Fibroblast of lung (primary cell): Measurements from ENCODE around the gene FSIP1. TPM values are rescaled to one million over a fixed set of nuclear protein-coding genes. Genes with fewer than 3 reads are reported as not detected.

ENCODE experiments used
- DNase-seq, 2 donors: peaks; one replicate each; pipeline versions ENCODE4 v3.0.0 to v3.0.0-alpha.2; 2010; ENCODE audit warnings: low read depth in 2 of 2
- H2AFZ ChIP-seq: 2 replicates; pipeline ENCODE4 v1.5.1; 2012; ENCODE audit warnings: low read length, control low read depth, inconsistent platforms
- H3K27ac ChIP-seq: 2 replicates; pipeline ENCODE4 v1.5.1; 2011; ENCODE audit warnings: low read length, control low read depth; ENCODE audit not compliant: insufficient read depth
- H3K27me3 ChIP-seq: 2 replicates; pipeline ENCODE4 v1.5.1; 2011; ENCODE audit warnings: mild to moderate bottlenecking, low read length; ENCODE audit not compliant: control insufficient read depth, insufficient read depth
- H3K36me3 ChIP-seq: 2 replicates; pipeline ENCODE4 v1.5.1; 2011; ENCODE audit warnings: low read length; ENCODE audit not compliant: control insufficient read depth, insufficient read depth
- H3K4me1 ChIP-seq: 2 replicates; pipeline ENCODE4 v1.5.1; 2011; ENCODE audit warnings: low read length; ENCODE audit not compliant: control insufficient read depth, insufficient read depth; ENCODE audit errors: extremely low read depth
- H3K4me2 ChIP-seq: 2 replicates; pipeline ENCODE4 v1.5.1; 2011; ENCODE audit warnings: low read length, control low read depth; ENCODE audit not compliant: insufficient read depth; ENCODE audit errors: extremely low read depth
- H3K4me3 ChIP-seq, 4 experiments: fragments of 200-600 bp in 1 of 4; sonication (generic) in 1 of 4; replicated peaks in 1 of 4; 2 replicates each; pipeline ENCODE4 v1.5.1; 2011 to 2016; ENCODE audit warnings: low read length in 4 of 4, low read depth in 3 of 4, mild to moderate bottlenecking in 3 of 4, control low read depth in 2 of 4, inconsistent platforms in 1 of 4, mixed read lengths in 1 of 4; ENCODE audit not compliant: insufficient read depth in 1 of 4; ENCODE audit errors: control extremely low read depth in 1 of 4
- H3K79me2 ChIP-seq: 2 replicates; pipeline ENCODE4 v1.5.1; 2012; ENCODE audit warnings: mild to moderate bottlenecking, low read length, inconsistent platforms; ENCODE audit not compliant: control insufficient read depth, insufficient read depth
- H3K9ac ChIP-seq: 2 replicates; pipeline ENCODE4 v1.5.1; 2011; ENCODE audit warnings: mild to moderate bottlenecking, low read length, control low read depth; ENCODE audit not compliant: insufficient read depth
- H3K9me3 ChIP-seq: 2 replicates; pipeline ENCODE4 v1.5.1; 2012; ENCODE audit warnings: low read depth, low read length; ENCODE audit not compliant: control insufficient read depth, insufficient read depth
- H4K20me1 ChIP-seq: 2 replicates; pipeline ENCODE4 v1.5.1; 2011; ENCODE audit warnings: low read length; ENCODE audit not compliant: control insufficient read depth, insufficient read depth; ENCODE audit errors: extremely low read depth
- EZH2 ChIP-seq: IDR thresholded peaks from 2 replicates; pipeline ENCODE4 v1.5.1; 2012; ENCODE audit warnings: low read length, control low read depth, mild to moderate bottlenecking; ENCODE audit errors: missing control alignments
- polyA plus RNA-seq, 2 donors: library from polyadenylated mRNA; depleted of rRNA in 1 of 2; stranded (reverse) in 1 of 2; unstranded in 1 of 2; fragments of >200 nt; gene quantifications; 2 replicates each; pipeline ENCODE4 v1.2.1, GENCODE V29; 2011 to 2012; ENCODE audit warnings: missing spikeins in 1 of 2
- total RNA-seq: library from RNA; depleted of rRNA; stranded (reverse); fragments of >200 nt; gene quantifications from 2 replicates; pipeline ENCODE4 v1.2.1, GENCODE V29; 2014
- TF ChIP-seq, protein P1 (sequence below), 2 donors: IDR thresholded peaks in 1 of 2; conservative IDR thresholded peaks in 1 of 2; 1 replicate in 1 of 2; 2 replicates in 1 of 2; pipeline ENCODE4 v1.5.1; 2011 to 2012; ENCODE audit warnings: low read length in 2 of 2, control low read depth in 1 of 2, inconsistent platforms in 1 of 2, low read depth in 1 of 2, mild to moderate bottlenecking in 1 of 2

Gene FSIP1
- total and polyA plus RNA-seq, 2 donors (not counting 1 experiment from before 2014, with no cell fraction given), result 0.50 to 5.1 TPM

DNA sequence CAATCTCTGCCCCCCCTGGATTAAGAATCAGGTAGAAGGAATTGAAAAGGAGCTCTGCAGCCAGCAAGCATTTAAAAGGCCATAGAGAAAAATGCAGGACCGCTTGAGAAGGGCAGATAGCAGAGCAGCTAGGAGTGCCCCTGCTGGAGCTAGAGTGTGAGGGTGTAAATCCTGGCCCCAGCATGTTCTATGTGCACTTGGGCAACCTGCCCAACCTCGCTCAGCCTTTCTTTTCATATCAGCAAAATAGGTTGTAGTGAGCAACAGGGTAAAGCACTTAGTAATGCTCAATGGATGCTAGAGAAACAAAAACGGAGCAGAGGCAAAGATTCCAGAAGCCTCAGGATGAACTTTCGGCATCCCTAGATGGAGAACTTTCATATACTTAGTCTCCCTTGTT lies 226.8 kb downstream of the FSIP1 start:
- Histone ChIP-seq H3K79me2 (no peaks in the 10 kb centered on the region), H3K9ac (no peak overlapping the region), H3K4me1 (no peaks in the 10 kb centered on the region), H3K27ac (no peak overlapping the region), H3K4me2 (no peak overlapping the region), H3K27me3 (no peaks in the 10 kb centered on the region), H3K4me3 (no peak overlapping the region), H3K9me3 (no peaks in the 10 kb centered on the region), H2AFZ (no peak overlapping the region), H4K20me1 (no peaks in the 10 kb centered on the region), H3K36me3 (no peaks in the 10 kb centered on the region)
- TF ChIP-seq EZH2, result no peak
- TF ChIP-seq, protein P1, sequence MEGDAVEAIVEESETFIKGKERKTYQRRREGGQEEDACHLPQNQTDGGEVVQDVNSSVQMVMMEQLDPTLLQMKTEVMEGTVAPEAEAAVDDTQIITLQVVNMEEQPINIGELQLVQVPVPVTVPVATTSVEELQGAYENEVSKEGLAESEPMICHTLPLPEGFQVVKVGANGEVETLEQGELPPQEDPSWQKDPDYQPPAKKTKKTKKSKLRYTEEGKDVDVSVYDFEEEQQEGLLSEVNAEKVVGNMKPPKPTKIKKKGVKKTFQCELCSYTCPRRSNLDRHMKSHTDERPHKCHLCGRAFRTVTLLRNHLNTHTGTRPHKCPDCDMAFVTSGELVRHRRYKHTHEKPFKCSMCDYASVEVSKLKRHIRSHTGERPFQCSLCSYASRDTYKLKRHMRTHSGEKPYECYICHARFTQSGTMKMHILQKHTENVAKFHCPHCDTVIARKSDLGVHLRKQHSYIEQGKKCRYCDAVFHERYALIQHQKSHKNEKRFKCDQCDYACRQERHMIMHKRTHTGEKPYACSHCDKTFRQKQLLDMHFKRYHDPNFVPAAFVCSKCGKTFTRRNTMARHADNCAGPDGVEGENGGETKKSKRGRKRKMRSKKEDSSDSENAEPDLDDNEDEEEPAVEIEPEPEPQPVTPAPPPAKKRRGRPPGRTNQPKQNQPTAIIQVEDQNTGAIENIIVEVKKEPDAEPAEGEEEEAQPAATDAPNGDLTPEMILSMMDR (conservative IDR thresholded peaks at IDR 0.05 in 1 of 2, IDR thresholded peaks at IDR 0.05 in 1 of 2; ENCODE audit: low read depth in 1 of 2, low read length in 2 of 2), result no peak
- peak; percentile 15 to 37 for DNase-seq

DNA sequence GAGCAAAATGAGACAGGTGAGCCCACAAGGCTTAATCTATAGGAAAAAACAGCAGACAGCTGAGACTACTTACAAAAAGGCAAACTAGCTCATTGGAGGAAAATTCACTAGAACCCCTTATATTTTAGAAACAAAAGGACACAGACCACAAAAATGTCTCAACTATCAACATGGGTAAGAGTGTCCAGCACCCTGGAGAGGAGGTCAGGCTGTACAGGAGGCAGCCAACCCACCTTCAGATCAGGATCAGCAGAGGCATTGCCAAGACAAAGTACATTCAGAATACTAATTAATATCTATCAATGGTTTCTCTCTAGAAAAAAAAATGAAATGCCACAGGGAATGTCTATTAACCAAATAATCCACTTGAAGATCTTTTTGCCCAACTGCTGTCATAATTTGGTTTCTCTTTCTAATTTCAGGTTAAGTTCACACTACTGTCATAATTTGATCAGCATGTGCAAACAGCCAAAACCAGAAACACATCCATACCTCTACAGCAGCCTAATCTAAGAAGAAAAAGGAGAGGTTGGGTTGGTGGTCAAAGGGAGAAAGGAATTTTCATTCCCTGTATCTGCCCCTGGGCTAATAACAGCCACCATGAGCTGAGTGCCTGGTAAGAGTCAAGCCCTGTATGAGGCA lies 227.8 kb downstream of the FSIP1 start:
- no peak overlapping the region for H3K27ac ChIP-seq
- H3K27me3 ChIP-seq, result no peaks in the 10 kb centered on the region
- no peak overlapping the region for H3K4me2 ChIP-seq
- no peaks in the 10 kb centered on the region for H3K79me2 ChIP-seq
- DNase-seq, result peak in 1 of 2 donors; percentile 41
- no peaks in the 10 kb centered on the region for H3K4me1 ChIP-seq
- H3K4me3 ChIP-seq, result no peak overlapping the region
- no peak for TF ChIP-seq EZH2
- H2AFZ ChIP-seq, result no peak overlapping the region
- no peaks in the 10 kb centered on the region for H4K20me1 ChIP-seq
- H3K36me3 ChIP-seq, result no peaks in the 10 kb centered on the region
- H3K9ac ChIP-seq, result no peak overlapping the region
- no peaks in the 10 kb centered on the region for H3K9me3 ChIP-seq

DNA sequence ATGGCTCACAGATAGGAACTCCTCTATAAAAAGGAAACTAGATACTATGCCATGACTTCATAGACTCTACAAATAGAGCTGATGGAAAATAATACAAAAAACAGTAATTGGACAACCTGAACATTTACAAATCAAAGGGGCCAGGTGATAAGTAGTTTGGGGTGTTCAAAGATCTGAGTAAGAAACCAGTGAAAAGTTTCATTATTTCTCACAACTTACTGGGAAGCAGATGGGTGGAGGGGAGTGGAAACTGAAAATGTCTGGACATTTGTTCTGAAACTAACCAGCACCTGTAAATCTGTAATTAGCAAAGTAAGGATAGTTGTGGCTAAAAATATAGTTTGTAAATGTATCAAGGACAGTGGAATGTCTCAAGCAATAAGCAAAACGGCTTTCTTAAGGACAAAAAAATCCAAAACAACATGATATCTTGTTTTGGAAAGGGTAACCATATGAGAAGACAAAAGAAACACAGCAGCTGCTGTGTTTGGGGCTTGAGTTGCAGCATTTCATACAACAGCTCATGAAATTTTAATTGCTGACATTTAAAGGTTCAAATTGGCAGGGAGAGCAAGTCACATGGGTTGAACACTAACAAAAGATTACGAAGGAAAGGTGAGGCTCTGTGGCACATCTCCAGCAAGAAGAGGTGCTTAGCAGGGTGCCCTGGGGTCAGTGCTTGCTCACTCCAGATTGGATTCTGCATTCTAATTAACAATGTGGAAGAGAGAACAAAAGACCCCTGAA lies 228.5 kb downstream of the FSIP1 start:
- no peak overlapping the region for H3K4me2 ChIP-seq
- no peak overlapping the region for H2AFZ ChIP-seq
- no peak for DNase-seq
- no peaks in the 10 kb centered on the region for H3K9me3 ChIP-seq
- H3K9ac ChIP-seq, result no peak overlapping the region
- TF ChIP-seq, protein P1 (conservative IDR thresholded peaks at IDR 0.05 in 1 of 2, IDR thresholded peaks at IDR 0.05 in 1 of 2; ENCODE audit: low read depth in 1 of 2, low read length in 2 of 2), result no peak
- TF ChIP-seq EZH2, result no peak
- H3K4me3 ChIP-seq, result no peak overlapping the region
- no peak overlapping the region for H3K27ac ChIP-seq
- H3K27me3 ChIP-seq, result no peaks in the 10 kb centered on the region
- no peaks in the 10 kb centered on the region for H3K79me2 ChIP-seq
- H3K4me1 ChIP-seq, result no peaks in the 10 kb centered on the region
- no peaks in the 10 kb centered on the region for H3K36me3 ChIP-seq
- no peaks in the 10 kb centered on the region for H4K20me1 ChIP-seq
